K562 (cell line): ENCODE results near the gene NAPB. TPM values are rescaled to one million over a fixed set of nuclear protein-coding genes. Genes with fewer than 3 reads are reported as not detected.

Experiments used
- CBX1 ChIP-seq: sonication (generic); IDR thresholded peaks from 2 replicates; pipeline ENCODE4 v1.6.1; 2016; ENCODE audit warnings: antibody characterized with exemption, low read depth, mild to moderate bottlenecking
- EP300 ChIP-seq: IDR thresholded peaks from 2 replicates; pipeline ENCODE4 v1.6.1; 2012; ENCODE audit warnings: low read length, improper control_type of control experiment
- FOXK1 ChIP-seq: sonication (generic); formaldehyde crosslinking; IDR thresholded peaks from 2 replicates; pipeline ENCODE4 v1.8.0; 2022; ENCODE audit warnings: missing genetic modification reagents, mild to moderate bottlenecking, borderline replicate concordance
- GTF2B ChIP-seq: IDR thresholded peaks from 2 replicates; pipeline ENCODE4 v1.6.1; 2011; ENCODE audit not compliant: insufficient read length; ENCODE audit errors: extremely low read depth
- NCOA2 ChIP-seq, 2 experiments: fragments of 450-650 bp; IDR thresholded peaks; 2 replicates each; pipeline ENCODE4 v1.6.1; 2018; ENCODE audit warnings: mild to moderate bottlenecking in 2 of 2, moderate library complexity in 1 of 2; ENCODE audit not compliant: partially characterized antibody in 2 of 2
- SETDB1 ChIP-seq: IDR thresholded peaks from one replicate; pipeline ENCODE4 v1.6.1; 2012; ENCODE audit warnings: low read length, control low read depth, inconsistent platforms
- SIX5 ChIP-seq, 2 experiments: IDR thresholded peaks; 2 replicates each; pipeline ENCODE4 v1.6.1; 2011; ENCODE audit warnings: low read length in 2 of 2, borderline replicate concordance in 1 of 2, low read depth in 1 of 2, mild to moderate bottlenecking in 1 of 2, moderate library complexity in 1 of 2; ENCODE audit not compliant: insufficient read depth in 1 of 2
- TOE1 ChIP-seq, 2 experiments: fragments of 450-650 bp in 1 of 2; sonication (generic) in 1 of 2; formaldehyde crosslinking in 1 of 2; IDR thresholded peaks; 2 replicates each; pipeline versions ENCODE4 v1.7.1 to v1.8.0; 2016 to 2022; ENCODE audit warnings: borderline replicate concordance in 2 of 2, mild to moderate bottlenecking in 2 of 2, antibody characterized with exemption in 1 of 2, inconsistent platforms in 1 of 2, low read depth in 1 of 2, missing genetic modification reagents in 1 of 2, moderate library complexity in 1 of 2
- YY1 ChIP-seq, 3 experiments: IDR thresholded peaks; 2 replicates each; pipeline ENCODE4 v1.6.1; 2011; ENCODE audit warnings: low read length in 2 of 3, mild to moderate bottlenecking in 2 of 3, moderate library complexity in 2 of 3, borderline replicate concordance in 1 of 3, control low read depth in 1 of 3, low read depth in 1 of 3; ENCODE audit not compliant: insufficient read depth in 3 of 3, insufficient replicate concordance in 2 of 3, control insufficient read depth in 1 of 3, insufficient read length in 1 of 3; ENCODE audit errors: extremely low read depth in 1 of 3
- ZFP30 ChIP-seq: fragments of 250-450 bp; sonication (Bioruptor Pico); IDR thresholded peaks from 2 replicates; pipeline ENCODE4 v1.8.0; 2022; ENCODE audit warnings: moderate library complexity, mild to moderate bottlenecking, inconsistent platforms, borderline replicate concordance
- ZNF175 ChIP-seq: fragments of 200-800 bp; sonication (Bioruptor generic); IDR thresholded peaks from 2 replicates; pipeline ENCODE4 v1.6.1; 2016; ENCODE audit warnings: low read depth, mild to moderate bottlenecking, missing genetic modification characterization, missing compliant biosample characterization
- ZNF354B ChIP-seq: fragments of 250-450 bp; sonication (Bioruptor Pico); IDR thresholded peaks from 2 replicates; pipeline ENCODE4 v1.4.0; 2020
- polyA plus RNA-seq, 8 experiments: library from polyadenylated mRNA; depleted of rRNA in 4 of 8; stranded (reverse) in 5 of 8; unstranded in 3 of 8; fragments of >200 nt; fragmentation: Nextera tagmentation in 2 of 8; fragmentation: Illumina TruSeq in 1 of 8; extraction: Ambion mirVana in 2 of 8; extraction: Trizol in 1 of 8; gene quantifications; 2 replicates each; pipeline versions ENCODE4 v1.2.1 to v1.2.3, GENCODE V29; 2011 to 2014; ENCODE audit warnings: inconsistent platforms in 1 of 8, missing spikeins in 1 of 8
- total RNA-seq, 7 experiments: library from RNA; depleted of rRNA in 6 of 7; stranded (reverse); fragments of >200 nt in 6 of 7; fragmentation: Illumina TruSeq in 2 of 7; extraction: Trizol in 2 of 7; gene quantifications; 2 replicates each; pipeline versions ENCODE4 v1.2.1 to v1.2.3, GENCODE V29; 2011 to 2021; ENCODE audit warnings: low replicate concordance in 1 of 7
- TF ChIP-seq, protein P1 (sequence below): conservative IDR thresholded peaks from 2 replicates; pipeline ENCODE4 v1.6.1; 2011; ENCODE audit warnings: low read depth, mild to moderate bottlenecking, low read length; ENCODE audit not compliant: control insufficient read depth
- TF ChIP-seq, protein P2 (sequence below): sonication (generic); formaldehyde crosslinking; IDR thresholded peaks from 2 replicates; pipeline ENCODE4 v1.8.0; 2022; ENCODE audit warnings: mild to moderate bottlenecking, missing genetic modification reagents, borderline replicate concordance
- TF ChIP-seq, protein P3 (sequence below): fragments of 450-650 bp; IDR thresholded peaks from 2 replicates; pipeline ENCODE4 v1.6.1; 2016; ENCODE audit warnings: low read depth, mild to moderate bottlenecking, moderate library complexity
- TF ChIP-seq, protein P4 (sequence below): fragments of 450-650 bp; IDR thresholded peaks from 2 replicates; pipeline ENCODE4 v1.7.1; 2018; ENCODE audit warnings: mild to moderate bottlenecking, low read depth; ENCODE audit not compliant: partially characterized antibody

NAPB gene
- total and polyA plus RNA-seq, 9 of the 15 experiments (the other 6 are each of a cell fraction or from before 2014, with no cell fraction given), result 1.4 to 7.7 (median 5.2) TPM

GRCh38 chr20:23420943-23421931 is at the start of gene NAPB (continued):
- TF ChIP-seq EP300 (no peak), GTF2B (no peak), TOE1 (IDR thresholded peaks at IDR 0.05; ENCODE audit: borderline replicate concordance) (no peak), TOE1 (CRISPR knock-in tag; IDR thresholded peaks at IDR 0.05; ENCODE audit: borderline replicate concordance, low read depth) (no peak), NCOA2 (IDR thresholded peaks at IDR 0.05; ENCODE audit: partially characterized antibody in 2 of 2) (no peak), ZNF175 (no peak), YY1 (IDR thresholded peaks at IDR 0.05; ENCODE audit: borderline replicate concordance in 1 of 3, control insufficient read depth in 1 of 3, extremely low read depth in 1 of 3, insufficient read depth in 3 of 3, insufficient read length in 1 of 3, insufficient replicate concordance in 2 of 3, low read depth in 1 of 3, low read length in 2 of 3) (peak; percentile 77 to 96 (median 96)), SIX5 (IDR thresholded peaks at IDR 0.05; ENCODE audit: borderline replicate concordance in 1 of 2, insufficient read depth in 1 of 2, low read depth in 1 of 2, low read length in 2 of 2) (peak; percentile 66 to 68; a peak in 3 of 4 replicates), ZFP30 (CRISPR knock-in tag) (no peak), FOXK1 (CRISPR knock-in tag) (peak; percentile 43; the same call in 1 of the 2 replicates), ZNF354B (CRISPR knock-in tag) (no peak), SETDB1 (no peak), CBX1 (no peak)
- TF ChIP-seq, protein P1, sequence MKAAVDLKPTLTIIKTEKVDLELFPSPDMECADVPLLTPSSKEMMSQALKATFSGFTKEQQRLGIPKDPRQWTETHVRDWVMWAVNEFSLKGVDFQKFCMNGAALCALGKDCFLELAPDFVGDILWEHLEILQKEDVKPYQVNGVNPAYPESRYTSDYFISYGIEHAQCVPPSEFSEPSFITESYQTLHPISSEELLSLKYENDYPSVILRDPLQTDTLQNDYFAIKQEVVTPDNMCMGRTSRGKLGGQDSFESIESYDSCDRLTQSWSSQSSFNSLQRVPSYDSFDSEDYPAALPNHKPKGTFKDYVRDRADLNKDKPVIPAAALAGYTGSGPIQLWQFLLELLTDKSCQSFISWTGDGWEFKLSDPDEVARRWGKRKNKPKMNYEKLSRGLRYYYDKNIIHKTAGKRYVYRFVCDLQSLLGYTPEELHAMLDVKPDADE, result peak; percentile 64; the same call in 1 of the 2 replicates
- TF ChIP-seq, protein P2, sequence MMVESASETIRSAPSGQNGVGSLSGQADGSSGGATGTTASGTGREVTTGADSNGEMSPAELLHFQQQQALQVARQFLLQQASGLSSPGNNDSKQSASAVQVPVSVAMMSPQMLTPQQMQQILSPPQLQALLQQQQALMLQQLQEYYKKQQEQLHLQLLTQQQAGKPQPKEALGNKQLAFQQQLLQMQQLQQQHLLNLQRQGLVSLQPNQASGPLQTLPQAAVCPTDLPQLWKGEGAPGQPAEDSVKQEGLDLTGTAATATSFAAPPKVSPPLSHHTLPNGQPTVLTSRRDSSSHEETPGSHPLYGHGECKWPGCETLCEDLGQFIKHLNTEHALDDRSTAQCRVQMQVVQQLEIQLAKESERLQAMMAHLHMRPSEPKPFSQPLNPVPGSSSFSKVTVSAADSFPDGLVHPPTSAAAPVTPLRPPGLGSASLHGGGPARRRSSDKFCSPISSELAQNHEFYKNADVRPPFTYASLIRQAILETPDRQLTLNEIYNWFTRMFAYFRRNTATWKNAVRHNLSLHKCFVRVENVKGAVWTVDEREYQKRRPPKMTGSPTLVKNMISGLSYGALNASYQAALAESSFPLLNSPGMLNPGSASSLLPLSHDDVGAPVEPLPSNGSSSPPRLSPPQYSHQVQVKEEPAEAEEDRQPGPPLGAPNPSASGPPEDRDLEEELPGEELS, result no peak
- TF ChIP-seq, protein P3, sequence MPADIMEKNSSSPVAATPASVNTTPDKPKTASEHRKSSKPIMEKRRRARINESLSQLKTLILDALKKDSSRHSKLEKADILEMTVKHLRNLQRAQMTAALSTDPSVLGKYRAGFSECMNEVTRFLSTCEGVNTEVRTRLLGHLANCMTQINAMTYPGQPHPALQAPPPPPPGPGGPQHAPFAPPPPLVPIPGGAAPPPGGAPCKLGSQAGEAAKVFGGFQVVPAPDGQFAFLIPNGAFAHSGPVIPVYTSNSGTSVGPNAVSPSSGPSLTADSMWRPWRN, result no peak
- TF ChIP-seq, protein P4, sequence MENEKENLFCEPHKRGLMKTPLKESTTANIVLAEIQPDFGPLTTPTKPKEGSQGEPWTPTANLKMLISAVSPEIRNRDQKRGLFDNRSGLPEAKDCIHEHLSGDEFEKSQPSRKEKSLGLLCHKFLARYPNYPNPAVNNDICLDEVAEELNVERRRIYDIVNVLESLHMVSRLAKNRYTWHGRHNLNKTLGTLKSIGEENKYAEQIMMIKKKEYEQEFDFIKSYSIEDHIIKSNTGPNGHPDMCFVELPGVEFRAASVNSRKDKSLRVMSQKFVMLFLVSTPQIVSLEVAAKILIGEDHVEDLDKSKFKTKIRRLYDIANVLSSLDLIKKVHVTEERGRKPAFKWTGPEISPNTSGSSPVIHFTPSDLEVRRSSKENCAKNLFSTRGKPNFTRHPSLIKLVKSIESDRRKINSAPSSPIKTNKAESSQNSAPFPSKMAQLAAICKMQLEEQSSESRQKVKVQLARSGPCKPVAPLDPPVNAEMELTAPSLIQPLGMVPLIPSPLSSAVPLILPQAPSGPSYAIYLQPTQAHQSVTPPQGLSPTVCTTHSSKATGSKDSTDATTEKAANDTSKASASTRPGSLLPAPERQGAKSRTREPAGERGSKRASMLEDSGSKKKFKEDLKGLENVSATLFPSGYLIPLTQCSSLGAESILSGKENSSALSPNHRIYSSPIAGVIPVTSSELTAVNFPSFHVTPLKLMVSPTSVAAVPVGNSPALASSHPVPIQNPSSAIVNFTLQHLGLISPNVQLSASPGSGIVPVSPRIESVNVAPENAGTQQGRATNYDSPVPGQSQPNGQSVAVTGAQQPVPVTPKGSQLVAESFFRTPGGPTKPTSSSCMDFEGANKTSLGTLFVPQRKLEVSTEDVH, result no peak
